Glutamatergic neuron (in vitro differentiated cells): Measurements from ENCODE around the gene MSI2. TPM values are rescaled to one million over a fixed set of nuclear protein-coding genes. Genes with fewer than 3 reads are reported as not detected.

Experiments
- DNase-seq: peaks from one replicate; pipeline ENCODE4 v3.0.0; 2022
- H3K27ac Mint-ChIP-seq: one replicate; pipeline ENCODE4 v1.8.0; 2020; ENCODE audit warnings: mild to moderate bottlenecking, mixed read lengths, inconsistent platforms; ENCODE audit not compliant: unreplicated experiment
- H3K27me3 Mint-ChIP-seq: one replicate; pipeline ENCODE4 v1.8.0; 2020; ENCODE audit warnings: mild to moderate bottlenecking, moderate library complexity, mixed read lengths, inconsistent platforms; ENCODE audit not compliant: unreplicated experiment
- H3K36me3 Mint-ChIP-seq: one replicate; pipeline ENCODE4 v1.8.0; 2020; ENCODE audit warnings: mild to moderate bottlenecking, mixed read lengths, inconsistent platforms; ENCODE audit not compliant: unreplicated experiment
- H3K4me1 Mint-ChIP-seq: one replicate; pipeline ENCODE4 v1.8.0; 2020; ENCODE audit warnings: mild to moderate bottlenecking, low read depth, mixed read lengths, inconsistent platforms; ENCODE audit not compliant: unreplicated experiment
- H3K4me3 Mint-ChIP-seq: one replicate; pipeline ENCODE4 v1.8.0; 2020; ENCODE audit warnings: mild to moderate bottlenecking, mixed read lengths, inconsistent platforms; ENCODE audit not compliant: unreplicated experiment
- H3K9me3 Mint-ChIP-seq: one replicate; pipeline ENCODE4 v1.8.0; 2020; ENCODE audit warnings: mild to moderate bottlenecking, moderate library complexity, mixed read lengths, inconsistent platforms; ENCODE audit not compliant: unreplicated experiment
- CTCF ChIP-seq: fragments of 200-600 bp; sonication (generic); IDR thresholded peaks from one replicate; pipeline ENCODE4 v1.5.0; 2021; ENCODE audit not compliant: partially characterized antibody, unreplicated experiment
- total RNA-seq: library from RNA; stranded (reverse); fragmentation: NEBNext Ultra II Directional; extraction: Animal tissue kit (Norgen Biotek cat#: 25700); gene quantifications from one replicate; pipeline ENCODE4 v1.2.1, GENCODE V29; 2021; ENCODE audit not compliant: unreplicated experiment

The MSI2 gene
- total RNA-seq, 1 donor from 2014 or later = 141 TPM

GRCh38 chr17:57245786-57246185 is 10.5 kb upstream of the MSI2 start:
- peaks cover 19% of the 10 kb centered on the region for H3K4me1 Mint-ChIP-seq
- no peak for TF ChIP-seq CTCF
- H3K4me3 Mint-ChIP-seq = no peak overlapping the region
- DNase-seq = no peak
- peaks cover 4% of the 10 kb centered on the region for H3K9me3 Mint-ChIP-seq
- H3K36me3 Mint-ChIP-seq = peaks cover 21% of the 10 kb centered on the region
- no peak overlapping the region for H3K27ac Mint-ChIP-seq
- H3K27me3 Mint-ChIP-seq = no peaks in the 10 kb centered on the region

GRCh38 chr17:57246257-57246656 is 10.1 kb upstream of the MSI2 start:
- peaks cover 4% of the 10 kb centered on the region for H3K9me3 Mint-ChIP-seq
- no peak for TF ChIP-seq CTCF
- no peak for DNase-seq
- peaks cover 24% of the 10 kb centered on the region for H3K36me3 Mint-ChIP-seq
- no peak overlapping the region for H3K27ac Mint-ChIP-seq
- no peaks in the 10 kb centered on the region for H3K27me3 Mint-ChIP-seq
- H3K4me1 Mint-ChIP-seq = peaks cover 19% of the 10 kb centered on the region
- no peak overlapping the region for H3K4me3 Mint-ChIP-seq

- no peak for TF ChIP-seq CTCF
- peaks cover 4% of the 10 kb centered on the region for H3K9me3 Mint-ChIP-seq
- H3K4me1 Mint-ChIP-seq = peaks cover 10% of the 10 kb centered on the region
- H3K36me3 Mint-ChIP-seq = peaks cover 28% of the 10 kb centered on the region
- H3K27me3 Mint-ChIP-seq = no peaks in the 10 kb centered on the region
- DNase-seq = no peak
- H3K4me3 Mint-ChIP-seq = no peak overlapping the region
- no peak overlapping the region for H3K27ac Mint-ChIP-seq
Observed at GRCh38 chr17:57247261-57247660, 9.1 kb upstream of the MSI2 start.

GRCh38 chr17:57247913-57248312 is 8.4 kb upstream of the MSI2 start:
- peaks cover 4% of the 10 kb centered on the region for H3K9me3 Mint-ChIP-seq
- no peak overlapping the region for H3K4me3 Mint-ChIP-seq
- peaks cover 4% of the 10 kb centered on the region for H3K4me1 Mint-ChIP-seq
- no peak for TF ChIP-seq CTCF
- peaks cover 28% of the 10 kb centered on the region for H3K36me3 Mint-ChIP-seq
- H3K27ac Mint-ChIP-seq = no peak overlapping the region
- H3K27me3 Mint-ChIP-seq = no peaks in the 10 kb centered on the region
- no peak for DNase-seq

- no peaks in the 10 kb centered on the region for H3K27me3 Mint-ChIP-seq
- peaks cover 4% of the 10 kb centered on the region for H3K4me1 Mint-ChIP-seq
- no peak overlapping the region for H3K4me3 Mint-ChIP-seq
- TF ChIP-seq CTCF = no peak
- H3K36me3 Mint-ChIP-seq = peaks cover 28% of the 10 kb centered on the region
- DNase-seq = no peak
- no peak overlapping the region for H3K27ac Mint-ChIP-seq
- H3K9me3 Mint-ChIP-seq = peaks cover 4% of the 10 kb centered on the region
Observed at GRCh38 chr17:57249520-57249919, 6.8 kb upstream of the MSI2 start.
